HepG2 (cell line): ENCODE data around the gene SLA2. TPM values are rescaled to one million over a fixed set of nuclear protein-coding genes. Genes with fewer than 3 reads are reported as not detected.
A peak's percentile ranks its signal among the peaks of the same experiment; 100 is the strongest.

Source experiments
- AHDC1 ChIP-seq: sonication (generic); formaldehyde crosslinking; IDR thresholded peaks from 2 replicates; pipeline ENCODE4 v1.5.1; 2020; ENCODE audit warnings: mild to moderate bottlenecking, missing genetic modification reagents, borderline replicate concordance
- ARID4A ChIP-seq: sonication (generic); formaldehyde crosslinking; IDR thresholded peaks from 2 replicates; pipeline ENCODE4 v1.5.0; 2020; ENCODE audit warnings: mild to moderate bottlenecking, missing genetic modification reagents, borderline replicate concordance
- HOXA5 ChIP-seq: sonication (generic); formaldehyde crosslinking; IDR thresholded peaks from 2 replicates; pipeline ENCODE4 v1.4.0; 2020; ENCODE audit warnings: missing genetic modification reagents
- MAX ChIP-seq: IDR thresholded peaks from 2 replicates; pipeline ENCODE4 v1.6.1; 2012; ENCODE audit warnings: inconsistent platforms
- MAZ ChIP-seq, 2 experiments: sonication (generic) in 1 of 2; formaldehyde crosslinking in 1 of 2; IDR thresholded peaks; 2 replicates each; pipeline versions ENCODE4 v1.5.0 to v1.6.1; 2012 to 2020; ENCODE audit warnings: low read depth in 2 of 2, mild to moderate bottlenecking in 2 of 2, borderline replicate concordance in 1 of 2, improper control_type of control experiment in 1 of 2, low read length in 1 of 2, missing genetic modification reagents in 1 of 2, moderate library complexity in 1 of 2
- MYNN ChIP-seq: sonication (generic); formaldehyde crosslinking; IDR thresholded peaks from 2 replicates; pipeline ENCODE4 v1.4.0; 2020; ENCODE audit warnings: mild to moderate bottlenecking, low read depth, missing genetic modification reagents
- NCOA2 ChIP-seq: sonication (generic); formaldehyde crosslinking; IDR thresholded peaks from 2 replicates; pipeline ENCODE4 v1.8.0; 2022; ENCODE audit warnings: inconsistent platforms
- NR2C2 ChIP-seq: sonication (generic); formaldehyde crosslinking; IDR thresholded peaks from 2 replicates; pipeline ENCODE4 v1.4.0; 2020; ENCODE audit warnings: missing genetic modification reagents, mild to moderate bottlenecking, moderate library complexity, borderline replicate concordance
- PLSCR1 ChIP-seq: sonication (generic); formaldehyde crosslinking; IDR thresholded peaks from 2 replicates; pipeline ENCODE4 v1.5.0; 2020; ENCODE audit warnings: missing genetic modification reagents, mild to moderate bottlenecking, borderline replicate concordance
- SRF ChIP-seq: IDR thresholded peaks from 2 replicates; pipeline ENCODE4 v1.6.1; 2011; ENCODE audit warnings: mild to moderate bottlenecking, low read depth, low read length, moderate library complexity
- STAG1 ChIP-seq: sonication (generic); formaldehyde crosslinking; IDR thresholded peaks from 2 replicates; pipeline ENCODE4 v1.4.0; 2020; ENCODE audit warnings: missing genetic modification reagents
- TOPORS ChIP-seq: sonication (generic); formaldehyde crosslinking; IDR thresholded peaks from 2 replicates; pipeline ENCODE4 v1.8.0; 2023; ENCODE audit warnings: mild to moderate bottlenecking, missing genetic modification reagents
- ZC3H13 ChIP-seq: sonication (generic); formaldehyde crosslinking; IDR thresholded peaks from 2 replicates; pipeline ENCODE4 v1.8.1; 2023; ENCODE audit warnings: mild to moderate bottlenecking, missing genetic modification reagents, moderate library complexity
- ZNF12 ChIP-seq: sonication (generic); formaldehyde crosslinking; IDR thresholded peaks from 2 replicates; pipeline ENCODE4 v1.5.0; 2020; ENCODE audit warnings: missing genetic modification reagents
- ZNF446 ChIP-seq: sonication (generic); formaldehyde crosslinking; IDR thresholded peaks from 2 replicates; pipeline ENCODE4 v1.5.0; 2020; ENCODE audit warnings: mild to moderate bottlenecking, missing genetic modification reagents
- ZNF572 ChIP-seq: sonication (generic); formaldehyde crosslinking; IDR thresholded peaks from 2 replicates; pipeline ENCODE4 v1.5.1; 2020; ENCODE audit warnings: mild to moderate bottlenecking, missing genetic modification reagents
- ZNF703 ChIP-seq: sonication (generic); formaldehyde crosslinking; IDR thresholded peaks from 2 replicates; pipeline ENCODE4 v1.5.1; 2020; ENCODE audit warnings: missing genetic modification reagents, mild to moderate bottlenecking, moderate library complexity, borderline replicate concordance
- ZZZ3 ChIP-seq: sonication (generic); formaldehyde crosslinking; IDR thresholded peaks from 2 replicates; pipeline ENCODE4 v1.4.0; 2020; ENCODE audit warnings: missing genetic modification reagents, mild to moderate bottlenecking, borderline replicate concordance
- polyA plus RNA-seq, 8 experiments: library from polyadenylated mRNA; depleted of rRNA in 3 of 8; stranded (reverse) in 7 of 8; unstranded in 1 of 8; fragments of >200 nt; fragmentation: Illumina TruSeq in 4 of 8; extraction: Trizol in 4 of 8; gene quantifications; 2 replicates each; pipeline versions ENCODE4 v1.2.1 to v1.2.3, GENCODE V29; 2011 to 2016; ENCODE audit warnings: low read depth in 4 of 8, missing spikeins in 1 of 8, mixed read lengths in 1 of 8; ENCODE audit not compliant: insufficient read depth in 1 of 8
- total RNA-seq, 5 experiments: library from RNA; depleted of rRNA; stranded (reverse); fragments of >200 nt; fragmentation: Illumina TruSeq; extraction: Trizol; gene quantifications; 2 replicates each; pipeline ENCODE4 v1.2.3, GENCODE V29; 2016; ENCODE audit warnings: low read depth in 1 of 5

The SLA2 gene
- total and polyA plus RNA-seq, 2 of the 13 experiments (the other 11 are each of a cell fraction or from before 2014, with no cell fraction given): 1.6 to 3.6 TPM

- TF ChIP-seq AHDC1 (CRISPR knock-in tag) (no peak), ZNF703 (no peak), HOXA5 (CRISPR knock-in tag) (no peak), STAG1 (CRISPR knock-in tag) (peak; percentile 71), ARID4A (peak; percentile 37; the same call in 1 of the 2 replicates), MAZ (IDR thresholded peaks at IDR 0.05; ENCODE audit: borderline replicate concordance, low read depth, low read length) (no peak), MAZ (CRISPR knock-in tag; IDR thresholded peaks at IDR 0.05; ENCODE audit: low read depth) (no peak), TOPORS (CRISPR knock-in tag) (no peak), NCOA2 (peak; percentile 23; the same call in 1 of the 2 replicates), SRF (no peak), ZC3H13 (CRISPR knock-in tag) (peak; percentile 64; the same call in 1 of the 2 replicates), NR2C2 (no peak), PLSCR1 (CRISPR knock-in tag) (no peak), MYNN (CRISPR knock-in tag) (no peak), ZNF446 (CRISPR knock-in tag) (no peak), ZZZ3 (CRISPR knock-in tag) (no peak), ZNF12 (CRISPR knock-in tag) (no peak), MAX (no peak), ZNF572 (CRISPR knock-in tag) (no peak)
Measured at GRCh38 chr20:36591854-36592641, 53.9 kb downstream of the SLA2 start (continued).
